K562 (cell line): Measurements from ENCODE around the gene SLC8A1. TPM values are rescaled to one million over a fixed set of nuclear protein-coding genes. Genes with fewer than 3 reads are reported as not detected.

Source experiments
- ATAC-seq: fragments of 200-7000 bp; cut with Tn5 transposase; 3 replicates; pipeline ENCODE4 v1.9.1; 2020; ENCODE audit warnings: moderate library complexity
- BruUV-seq: library from RNA; stranded (reverse); fragments of 400-500 nt; replicated peaks from 2 replicates; lab custom pipeline; 2021; lab: Mats Ljungman, UMichigan
- CTCF ChIA-PET: fragments of 300-600 bp; formaldehyde crosslinking; extraction: SDS; loops from one replicate; lab custom pipeline; 2021; ENCODE audit warnings: low intra/inter-chr PET ratio; lab: Yijun Ruan, JAX
- POLR2A ChIA-PET: fragments of 300-600, 350-650 bp; sonication (Branson Sonifier 250); formaldehyde crosslinking; extraction: SDS; loops from one replicate; lab custom pipeline; 2021; ENCODE audit warnings: antibody characterized with exemption, inconsistent platforms; lab: Yijun Ruan, JAX
- DNase-seq, 4 experiments: peaks; one replicate each; pipeline versions ENCODE4 v3.0.0 to v3.0.0-alpha.2; 2011 to 2018; ENCODE audit warnings: low spot score in 3 of 4, mixed read lengths in 3 of 4; ENCODE audit errors: extremely low read depth in 1 of 4
- FAIRE-seq: peaks from 2 replicates; lab custom pipeline; 2011; peaks lifted over from hg19 to GRCh38; lab: Jason Lieb, UNC
- H2AFZ ChIP-seq: 2 replicates; pipeline ENCODE4 v1.6.0; 2011; ENCODE audit warnings: low read depth, low read length, control low read depth, inconsistent platforms
- H3K27ac ChIP-seq: fragments of 200-600 bp; 3 replicates; pipeline ENCODE4 v1.8.0; 2011; ENCODE audit warnings: low read depth, mild to moderate bottlenecking, control low read depth, inconsistent platforms, low read length, moderate library complexity, mixed read lengths; ENCODE audit errors: extremely low read depth
- H3K27me3 ChIP-seq, 2 experiments: fragments of 300-600 bp in 1 of 2; 2 replicates in 1 of 2; 3 replicates in 1 of 2; pipeline versions ENCODE4 v1.6.0 to v1.8.0; 2011; ENCODE audit warnings: inconsistent platforms in 2 of 2, low read length in 2 of 2, mild to moderate bottlenecking in 1 of 2, mixed read lengths in 1 of 2, moderate library complexity in 1 of 2; ENCODE audit not compliant: control insufficient read depth in 2 of 2, insufficient read depth in 2 of 2
- H3K36me3 ChIP-seq: fragments of 300-600 bp; 3 replicates; pipeline ENCODE4 v1.8.0; 2011; ENCODE audit warnings: mild to moderate bottlenecking, low read length, inconsistent platforms; ENCODE audit not compliant: control insufficient read depth, insufficient read depth
- H3K4me1 ChIP-seq, 2 experiments: fragments of 200-600 bp in 1 of 2; replicated peaks in 1 of 2; 2 replicates in 1 of 2; 3 replicates in 1 of 2; pipeline versions ENCODE4 v1.5.1 to v1.8.0; 2011; ENCODE audit warnings: inconsistent platforms in 2 of 2, low read length in 2 of 2, mild to moderate bottlenecking in 1 of 2, mixed read lengths in 1 of 2, moderate library complexity in 1 of 2; ENCODE audit not compliant: control insufficient read depth in 2 of 2, insufficient read depth in 2 of 2
- H3K4me2 ChIP-seq: 2 replicates; pipeline ENCODE4 v1.6.1; 2011; ENCODE audit warnings: low read length, control low read depth, inconsistent platforms, mixed read lengths; ENCODE audit not compliant: insufficient read depth
- H3K4me3 ChIP-seq: fragments of 200-600 bp; sonication (generic), shearing (Covaris generic); 2 replicates; pipeline ENCODE4 v1.5.1; 2016; ENCODE audit warnings: control low read depth, inconsistent platforms
- H3K79me2 ChIP-seq: fragments of 200-600 bp; 3 replicates; pipeline ENCODE4 v1.8.0; 2011; ENCODE audit warnings: low read length, inconsistent platforms; ENCODE audit not compliant: control insufficient read depth, insufficient read depth
- H3K9ac ChIP-seq, 2 experiments: 2 replicates each; pipeline versions ENCODE4 v1.6.0 to v1.6.1; 2011; ENCODE audit warnings: low read depth in 2 of 2, low read length in 2 of 2, control low read depth in 1 of 2, inconsistent platforms in 1 of 2, mild to moderate bottlenecking in 1 of 2, mixed read lengths in 1 of 2; ENCODE audit not compliant: insufficient read depth in 1 of 2
- H3K9me1 ChIP-seq: one replicate; pipeline ENCODE4 v1.6.0; 2011; ENCODE audit warnings: inconsistent platforms, mild to moderate bottlenecking, low read length, moderate library complexity; ENCODE audit not compliant: control insufficient read depth, insufficient read depth
- H3K9me3 ChIP-seq: replicated peaks from 2 replicates; pipeline ENCODE4 v1.5.1; 2011; ENCODE audit warnings: low read depth, low read length, inconsistent platforms; ENCODE audit not compliant: control insufficient read depth, insufficient read depth
- H4K20me1 ChIP-seq: replicated peaks from 2 replicates; pipeline ENCODE4 v1.6.1; 2011; ENCODE audit warnings: low read length, inconsistent platforms, mixed read lengths; ENCODE audit not compliant: control insufficient read depth, insufficient read depth
- ARNT ChIP-seq, 2 experiments: fragments of 450-650 bp; IDR thresholded peaks; 2 replicates each; pipeline ENCODE4 v1.6.1; 2016; ENCODE audit warnings: mild to moderate bottlenecking in 1 of 2
- COPS2 ChIP-seq: fragments of 450-650 bp; conservative IDR thresholded peaks from 2 replicates; pipeline ENCODE4 v1.6.1; 2016; ENCODE audit warnings: mild to moderate bottlenecking, moderate library complexity
- E2F1 ChIP-seq: sonication (generic); formaldehyde crosslinking; IDR thresholded peaks from 2 replicates; pipeline ENCODE4 v1.8.1; 2023; ENCODE audit warnings: mild to moderate bottlenecking, missing genetic modification reagents, moderate library complexity
- KAT7 ChIP-seq: sonication (generic); formaldehyde crosslinking; IDR thresholded peaks from 2 replicates; pipeline ENCODE4 v1.8.0; 2022; ENCODE audit warnings: missing genetic modification reagents, mild to moderate bottlenecking, borderline replicate concordance
- MNT ChIP-seq, 2 experiments: fragments of 450-650 bp; conservative IDR thresholded peaks; 2 replicates each; pipeline ENCODE4 v1.6.1; 2017; ENCODE audit warnings: mild to moderate bottlenecking in 2 of 2, moderate library complexity in 2 of 2
- NEUROD1 ChIP-seq: fragments of 150-350 bp; IDR thresholded peaks from 2 replicates; pipeline ENCODE4 v1.6.1; 2014; ENCODE audit warnings: borderline replicate concordance, low read length, low read depth; ENCODE audit not compliant: partially characterized antibody
- NFIX ChIP-seq: fragments of 250-450 bp; sonication (Bioruptor Pico); IDR thresholded peaks from 2 replicates; pipeline ENCODE4 v1.4.0; 2020; ENCODE audit warnings: low read depth, mild to moderate bottlenecking, moderate library complexity
- POU5F1 ChIP-seq: fragments of 150-350 bp; IDR thresholded peaks from 2 replicates; pipeline ENCODE4 v1.6.1; 2014; ENCODE audit warnings: borderline replicate concordance, low read length, low read depth, mild to moderate bottlenecking; ENCODE audit not compliant: partially characterized antibody
- THRA ChIP-seq: fragments of 450-650 bp; IDR thresholded peaks from 2 replicates; pipeline ENCODE4 v1.6.1; 2017; ENCODE audit warnings: mild to moderate bottlenecking, moderate library complexity
- XRCC3 ChIP-seq: fragments of 450-650 bp; IDR thresholded peaks from 2 replicates; pipeline ENCODE4 v1.6.1; 2017; ENCODE audit warnings: mild to moderate bottlenecking, moderate library complexity
- ZFP91 ChIP-seq: sonication (generic); formaldehyde crosslinking; IDR thresholded peaks from 2 replicates; pipeline ENCODE4 v1.8.0; 2022; ENCODE audit warnings: mild to moderate bottlenecking, missing genetic modification reagents
- WGBS: fragments of 100-300 bp; shearing (Covaris generic); methylation state at CpG from one replicate; pipeline ENCODE4 v1.1.6; 2016; ENCODE audit warnings: low coverage, mixed read lengths; ENCODE audit not compliant: insufficient coverage; ENCODE audit errors: missing lambda C conversion rate; 5-methylcytosine and 5-hydroxymethylcytosine counted together
- in situ Hi-C: fragments of 300-500 bp; cut with MboI; formaldehyde crosslinking; loops from 4 replicates; pipeline ENCODE4 v1.15.0; 2018; ENCODE audit warnings: inconsistent platforms, mixed read lengths
- intact Hi-C: fragments of 100-400 bp; cut with micrococcal nuclease; formaldehyde crosslinking; loops from 2 replicates; pipeline ENCODE4 v1.14.2; 2022
- polyA plus RNA-seq, 8 experiments: library from polyadenylated mRNA; depleted of rRNA in 4 of 8; stranded (reverse) in 5 of 8; unstranded in 3 of 8; fragments of >200 nt; fragmentation: Nextera tagmentation in 2 of 8; fragmentation: Illumina TruSeq in 1 of 8; extraction: Ambion mirVana in 2 of 8; extraction: Trizol in 1 of 8; gene quantifications; 2 replicates each; pipeline versions ENCODE4 v1.2.1 to v1.2.3, GENCODE V29; 2011 to 2014; ENCODE audit warnings: inconsistent platforms in 1 of 8, missing spikeins in 1 of 8
- total RNA-seq, 7 experiments: library from RNA; depleted of rRNA in 6 of 7; stranded (reverse); fragments of >200 nt in 6 of 7; fragmentation: Illumina TruSeq in 2 of 7; extraction: Trizol in 2 of 7; gene quantifications; 2 replicates each; pipeline versions ENCODE4 v1.2.1 to v1.2.3, GENCODE V29; 2011 to 2021; ENCODE audit warnings: low replicate concordance in 1 of 7

Gene SLC8A1
- total and polyA plus RNA-seq, 9 of the 15 experiments (the other 6 are each of a cell fraction or from before 2014, with no cell fraction given), result not detected

GRCh38 chr2:40095000-40095399 is 356.9 kb downstream of the SLC8A1 start:
- Histone ChIP-seq H3K9me3 (no peaks in the 10 kb centered on the region), H3K4me1 (no peaks in the 10 kb centered on the region), H3K27ac (no peak overlapping the region), H3K9ac (no peak overlapping the region), H3K4me2 (no peak overlapping the region), H3K27me3 (no peaks in the 10 kb centered on the region), H4K20me1 (no peaks in the 10 kb centered on the region), H2AFZ (no peak overlapping the region), H3K4me3 (no peak overlapping the region), H3K9me1 (no peaks in the 10 kb centered on the region), H3K79me2 (no peaks in the 10 kb centered on the region), H3K36me3 (no peaks in the 10 kb centered on the region)
- no peak for DNase-seq
- intact Hi-C loops, result no loop called here
- POLR2A ChIA-PET, result no interaction called here
- no peak for FAIRE-seq
- no TSS peak for BruUV-seq
- ATAC-seq, result no peak
- 0% methylated on average over 3 of the region's 3 CpGs for WGBS
- CTCF ChIA-PET, result no interaction called here
- in situ Hi-C loops, result no loop called here
- TF ChIP-seq MNT (conservative IDR thresholded peaks at IDR 0.05) (no peak), XRCC3 (no peak), ARNT (IDR thresholded peaks at IDR 0.05) (no peak), POU5F1 (no peak), KAT7 (CRISPR knock-in tag) (no peak), COPS2 (no peak), NEUROD1 (no peak), THRA (no peak), NFIX (CRISPR knock-in tag) (no peak), E2F1 (no peak), ZFP91 (no peak)
